HG03064 (cell line): ENCODE data around the gene CELA3A.
"Not testable (repeated sequence)": the region's sequence is repeated elsewhere in the genome, so short reads cannot be mapped to it uniquely, and the experiment has no call there.

Experiments
- ATAC-seq: cut with Tn5 transposase; IDR thresholded peaks from one replicate; pipeline ENCODE4 v1.9.1; 2021; ENCODE audit warnings: low read depth; ENCODE audit not compliant: unreplicated experiment

The CELA3A gene

DNA sequence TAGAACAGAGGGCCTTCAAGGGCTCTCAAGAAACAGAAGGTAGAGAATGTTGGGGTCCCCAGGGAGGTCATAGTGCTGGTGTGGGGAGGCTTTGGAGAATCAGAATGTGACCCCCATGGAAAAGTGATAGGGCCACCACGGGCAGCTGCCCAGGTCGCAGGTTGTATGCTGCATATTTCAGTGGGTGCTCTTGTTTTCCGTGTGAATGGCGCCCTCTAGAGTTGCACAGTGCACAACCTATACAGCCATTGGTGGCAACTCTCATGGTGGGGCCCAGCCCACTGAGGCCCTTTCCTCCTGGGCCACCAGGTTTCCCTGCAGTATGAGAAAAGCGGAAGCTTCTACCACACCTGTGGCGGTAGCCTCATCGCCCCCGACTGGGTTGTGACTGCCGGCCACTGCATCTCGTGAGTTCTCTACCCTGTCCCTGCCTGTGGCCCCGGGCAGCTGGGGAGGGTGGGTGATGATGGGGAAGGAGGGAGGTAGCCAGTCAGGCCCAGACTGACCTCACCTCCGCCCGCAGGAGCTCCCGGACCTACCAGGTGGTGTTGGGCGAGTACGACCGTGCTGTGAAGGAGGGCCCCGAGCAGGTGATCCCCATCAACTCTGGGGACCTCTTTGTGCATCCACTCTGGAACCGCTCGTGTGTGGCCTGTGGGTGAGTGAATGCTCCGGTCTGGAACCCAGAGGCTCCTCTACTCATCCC is 20.8 kb upstream of the CELA3A start:
- not testable (repeated sequence) for ATAC-seq

DNA sequence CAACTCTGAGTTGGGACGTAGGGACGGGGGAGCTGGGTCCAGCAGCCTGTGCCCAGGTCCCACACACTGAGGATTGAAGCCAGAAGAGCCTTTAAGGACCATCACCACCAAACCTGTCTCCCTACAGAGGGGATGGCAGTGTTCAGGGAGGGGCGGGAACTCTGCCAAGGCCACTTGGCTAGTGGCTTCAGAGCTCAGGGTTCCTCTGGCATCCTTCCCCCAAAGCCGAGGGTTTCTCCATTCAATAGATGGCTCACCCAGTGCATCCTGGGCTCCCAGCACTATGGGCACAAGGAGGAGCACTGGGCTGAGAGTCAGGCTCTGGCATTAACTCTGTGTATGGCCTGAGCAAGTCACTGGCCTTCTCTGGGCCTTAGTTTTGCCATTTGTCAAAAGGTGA is 20.2 kb upstream of the CELA3A start:
- not testable (repeated sequence) for ATAC-seq

GRCh38 chr1:21982122-21982521 is 19.3 kb upstream of the CELA3A start:
- ATAC-seq: not testable (repeated sequence)

DNA sequence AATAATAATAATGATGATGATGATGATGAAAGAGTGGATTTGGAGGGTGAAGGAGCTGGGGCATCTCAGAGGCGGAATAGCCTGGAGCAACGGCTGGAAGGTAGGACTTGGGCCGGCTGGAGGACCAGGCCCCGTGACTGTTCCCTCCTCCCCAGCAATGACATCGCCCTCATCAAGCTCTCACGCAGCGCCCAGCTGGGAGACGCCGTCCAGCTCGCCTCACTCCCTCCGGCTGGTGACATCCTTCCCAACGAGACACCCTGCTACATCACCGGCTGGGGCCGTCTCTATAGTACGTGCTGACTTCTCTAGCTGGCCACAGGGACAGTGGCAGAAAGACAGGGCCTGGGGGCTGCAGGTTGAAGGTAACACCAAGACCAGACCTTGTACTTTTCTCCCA is 17.9 kb upstream of the CELA3A start:
- not testable (repeated sequence) for ATAC-seq

DNA sequence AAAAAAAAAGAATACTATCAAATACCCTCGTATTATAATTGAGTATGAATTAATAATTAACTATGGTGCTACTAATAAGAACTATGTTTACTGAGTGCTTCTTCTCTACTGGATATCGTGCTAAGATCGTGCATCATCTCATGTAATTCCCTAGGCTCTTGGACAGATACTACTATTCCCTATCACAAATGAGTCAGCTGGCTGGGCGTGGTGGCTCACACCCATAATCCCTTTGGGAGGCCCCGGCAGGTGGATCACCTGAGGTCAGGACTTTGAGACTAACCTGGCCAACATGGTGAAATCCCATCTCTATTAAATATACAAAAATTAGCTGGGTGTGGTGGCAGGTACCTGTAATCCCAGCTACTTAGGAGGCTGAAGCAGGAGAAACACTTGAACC is 15.6 kb upstream of the CELA3A start:
- ATAC-seq: not testable (repeated sequence)

DNA sequence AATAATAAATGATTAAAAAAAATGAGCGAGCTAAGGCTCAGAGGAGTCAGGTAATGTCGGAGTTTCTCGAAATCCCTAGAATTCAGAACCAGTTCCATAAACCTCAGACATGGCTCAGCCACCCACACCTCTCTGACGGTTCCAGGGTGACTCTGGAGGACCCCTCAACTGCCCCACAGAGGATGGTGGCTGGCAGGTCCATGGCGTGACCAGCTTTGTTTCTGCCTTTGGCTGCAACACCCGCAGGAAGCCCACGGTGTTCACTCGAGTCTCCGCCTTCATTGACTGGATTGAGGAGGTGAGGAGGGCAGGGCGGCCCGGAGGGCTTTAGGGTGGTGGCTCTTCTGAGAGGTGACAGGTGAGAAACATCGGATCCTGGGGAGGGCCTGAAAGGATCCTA is 15.1 kb upstream of the CELA3A start:
- ATAC-seq: not testable (repeated sequence)

- ATAC-seq: not testable (repeated sequence)
Observed at GRCh38 chr1:21989672-21990393, 11.6 kb upstream of the CELA3A start.

GRCh38 chr1:21992186-21992585 is 9.3 kb upstream of the CELA3A start:
- ATAC-seq: not testable (repeated sequence)

DNA sequence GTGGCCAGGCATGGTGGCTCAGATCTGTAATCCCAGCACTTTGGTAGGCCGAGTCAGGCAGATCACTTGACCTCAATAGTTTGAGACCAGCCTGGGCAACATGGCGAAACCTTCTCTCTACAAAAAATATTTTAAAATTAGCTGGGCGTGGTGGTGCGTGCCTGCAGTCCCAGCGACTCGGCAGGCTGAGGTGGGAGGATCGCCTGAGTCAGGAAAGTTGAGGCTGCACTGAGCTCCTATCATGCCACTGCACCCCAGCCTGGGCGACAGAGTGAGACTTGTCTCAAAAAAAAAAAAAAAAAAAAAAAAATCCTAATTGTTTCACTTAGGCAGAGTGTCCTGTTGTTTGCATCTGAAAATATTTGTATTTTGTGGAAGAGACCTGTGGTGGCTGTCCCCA is 6.7 kb upstream of the CELA3A start:
- ATAC-seq: not testable (repeated sequence)

DNA sequence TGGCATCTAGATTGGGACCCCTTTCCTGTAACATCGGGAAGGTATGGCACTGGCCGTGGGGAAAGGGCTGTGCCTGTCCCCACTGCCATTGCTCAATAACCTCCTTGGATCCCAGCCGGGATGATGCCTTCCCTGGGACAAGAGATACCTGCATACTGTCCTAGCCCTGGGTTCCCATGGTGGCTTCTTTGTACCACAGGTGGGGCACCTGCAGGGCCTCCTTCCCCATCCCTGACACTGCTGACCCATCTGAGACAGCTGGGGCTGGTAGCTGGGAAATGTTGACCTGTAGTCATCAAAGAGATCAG is 4.8 kb upstream of the CELA3A start:
- not testable (repeated sequence) for ATAC-seq

DNA sequence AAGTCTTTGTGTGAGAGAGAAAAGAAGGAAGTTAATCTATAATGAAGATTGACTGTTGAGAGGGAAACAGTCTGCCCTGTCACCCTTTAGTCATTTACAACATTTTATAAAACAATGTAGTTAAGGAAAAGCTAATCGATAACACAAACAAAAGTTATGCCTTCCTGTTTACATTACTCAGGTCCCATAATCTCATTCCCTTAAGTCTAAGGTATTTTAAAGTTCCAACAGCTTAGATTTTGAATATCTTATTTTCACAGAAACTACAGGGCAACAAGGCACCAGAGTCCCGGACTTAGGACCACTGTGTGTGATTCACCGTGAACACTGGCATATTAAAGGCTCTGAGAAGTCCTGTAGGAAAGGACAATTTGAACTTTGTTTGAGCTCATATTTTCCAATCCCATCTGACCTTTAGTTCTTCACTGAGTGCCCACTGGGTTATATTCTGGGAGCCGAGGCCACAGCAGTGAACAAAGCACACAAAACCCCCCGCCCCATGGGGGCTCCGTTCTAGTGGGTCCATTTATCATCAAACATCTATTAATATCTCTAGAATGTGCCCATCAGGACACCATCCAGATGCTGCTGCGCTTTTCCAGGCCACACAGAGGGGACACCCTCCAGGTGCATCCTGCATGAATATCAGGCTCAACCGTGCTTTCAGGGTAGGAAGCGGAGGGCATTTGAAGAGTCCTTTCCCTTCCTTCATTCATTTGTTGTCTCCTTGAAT is 3.4 kb upstream of the CELA3A start:
- not testable (repeated sequence) for ATAC-seq

DNA sequence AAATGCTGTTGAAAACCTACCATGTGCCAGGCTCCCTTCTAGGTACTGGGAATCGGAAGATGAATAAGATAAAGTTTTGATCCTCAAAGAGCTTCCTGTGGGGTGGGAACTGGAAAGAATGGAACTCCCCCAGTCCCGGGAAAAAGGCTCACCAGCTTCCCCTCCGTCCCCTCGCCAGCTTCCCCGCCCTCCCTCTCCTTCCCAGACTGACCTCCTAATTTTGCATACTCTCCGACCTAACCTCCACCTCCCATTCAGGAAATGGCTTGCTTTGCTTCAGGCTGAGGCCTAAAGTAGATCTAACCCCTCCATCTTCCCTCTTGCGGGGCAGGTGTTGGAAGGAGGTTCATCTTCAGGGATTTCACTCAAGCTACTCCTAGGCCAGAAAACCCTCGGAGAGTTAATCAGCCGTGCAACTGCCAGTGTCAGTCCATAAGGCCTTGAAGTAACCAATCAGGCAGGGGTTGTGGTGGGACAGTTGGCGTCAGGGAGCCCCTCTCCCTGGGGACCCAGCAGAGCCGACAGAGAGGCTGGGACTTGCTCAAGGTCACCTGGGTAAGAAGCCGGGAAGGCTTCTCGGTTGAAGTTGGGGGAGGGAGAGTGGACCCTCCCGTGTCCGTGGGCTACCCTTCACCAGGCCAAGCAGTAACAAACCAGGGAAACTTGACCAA is 2.7 kb upstream of the CELA3A start:
- ATAC-seq: not testable (repeated sequence)

DNA sequence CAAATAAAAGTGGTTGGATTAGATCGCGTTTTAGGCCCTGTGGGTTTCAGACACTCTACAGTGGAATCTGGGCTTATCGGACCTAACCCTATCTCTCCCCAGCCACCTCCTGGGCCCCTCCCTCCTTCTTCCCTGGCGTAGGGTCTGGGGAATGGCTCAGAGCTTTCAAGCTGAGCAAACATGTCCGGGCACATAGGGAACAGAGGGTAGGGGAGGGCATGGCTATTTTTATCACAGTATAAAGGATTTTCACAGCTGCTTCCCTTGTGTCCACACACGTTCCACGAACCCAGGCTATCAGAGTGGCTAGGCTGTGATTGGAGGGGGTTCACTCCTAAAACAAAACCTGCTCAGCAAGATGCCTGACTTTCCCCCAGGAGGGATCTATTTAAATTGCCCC is 1.8 kb upstream of the CELA3A start:
- not testable (repeated sequence) for ATAC-seq

- ATAC-seq: not testable (repeated sequence)
Observed at GRCh38 chr1:22002461-22002860, 1.0 kb downstream of the CELA3A start.

GRCh38 chr1:22002875-22003274 is 1.4 kb downstream of the CELA3A start:
- not testable (repeated sequence) for ATAC-seq

GRCh38 chr1:22003959-22004358 is 2.5 kb downstream of the CELA3A start:
- not testable (repeated sequence) for ATAC-seq

DNA sequence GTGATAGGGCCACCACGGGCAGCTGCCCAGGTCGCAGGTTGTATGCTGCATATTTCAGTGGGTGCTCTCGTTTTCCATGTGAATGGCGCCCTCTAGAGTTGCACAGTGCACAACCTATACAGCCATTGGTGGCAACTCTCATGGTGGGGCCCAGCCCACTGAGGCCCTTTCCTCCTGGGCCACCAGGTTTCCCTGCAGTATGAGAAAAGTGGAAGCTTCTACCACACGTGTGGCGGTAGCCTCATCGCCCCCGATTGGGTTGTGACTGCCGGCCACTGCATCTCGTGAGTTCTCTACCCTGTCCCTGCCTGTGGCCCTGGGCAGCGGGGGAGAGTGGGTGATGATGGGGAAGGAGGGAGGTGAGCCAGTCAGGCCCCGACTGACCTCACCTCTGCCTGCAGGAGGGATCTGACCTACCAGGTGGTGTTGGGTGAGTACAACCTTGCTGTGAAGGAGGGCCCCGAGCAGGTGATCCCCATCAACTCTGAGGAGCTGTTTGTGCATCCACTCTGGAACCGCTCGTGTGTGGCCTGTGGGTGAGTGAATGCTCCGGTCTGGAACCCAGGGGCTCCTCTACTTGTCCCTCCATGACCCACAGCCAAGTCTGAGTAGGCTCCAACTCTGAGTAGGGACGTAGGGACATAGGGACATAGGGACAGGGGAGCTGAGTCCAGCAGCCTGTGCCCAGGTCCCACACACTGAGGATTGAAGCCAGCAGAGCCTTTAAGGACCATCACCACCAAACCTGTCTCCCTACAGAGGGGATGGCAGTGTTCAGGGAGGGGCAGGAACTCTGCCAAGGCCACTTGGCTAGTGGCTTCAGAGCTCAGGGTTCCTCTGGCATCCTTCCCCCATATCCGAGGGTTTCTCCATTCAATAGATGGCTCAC is 4.0 kb downstream of the CELA3A start:
- ATAC-seq: not testable (repeated sequence)

DNA sequence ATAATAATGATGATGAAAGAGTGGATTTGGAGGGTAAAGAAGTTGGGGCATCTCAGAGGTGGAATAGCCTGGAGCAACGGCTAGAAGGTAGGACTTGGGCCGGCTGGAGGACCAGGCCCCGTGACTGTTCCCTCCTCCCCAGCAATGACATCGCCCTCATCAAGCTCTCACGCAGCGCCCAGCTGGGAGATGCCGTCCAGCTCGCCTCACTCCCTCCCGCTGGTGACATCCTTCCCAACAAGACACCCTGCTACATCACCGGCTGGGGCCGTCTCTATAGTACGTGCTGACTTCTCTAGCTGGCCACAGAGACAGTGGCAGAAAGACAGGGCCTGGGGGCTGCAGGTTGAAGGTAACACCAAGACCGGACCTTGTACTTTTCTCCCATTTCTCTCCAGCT is 5.3 kb downstream of the CELA3A start:
- not testable (repeated sequence) for ATAC-seq

- ATAC-seq: not testable (repeated sequence)
Observed at GRCh38 chr1:22007262-22007661, 5.8 kb downstream of the CELA3A start.

DNA sequence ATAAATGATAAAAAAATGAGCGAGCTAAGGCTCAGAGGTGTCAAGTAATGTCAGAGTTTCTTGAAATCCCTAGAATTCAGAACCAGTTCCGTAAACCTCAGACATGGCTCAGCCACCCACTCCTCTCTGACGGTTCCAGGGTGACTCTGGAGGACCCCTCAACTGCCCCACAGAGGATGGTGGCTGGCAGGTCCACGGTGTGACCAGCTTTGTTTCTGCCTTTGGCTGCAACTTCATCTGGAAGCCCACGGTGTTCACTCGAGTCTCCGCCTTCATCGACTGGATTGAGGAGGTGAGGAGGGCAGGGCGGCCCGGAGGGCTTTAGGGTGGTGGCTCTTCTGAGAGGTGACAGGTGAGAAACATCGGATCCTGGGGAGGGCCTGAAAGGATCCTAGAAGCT is 8.1 kb downstream of the CELA3A start:
- not testable (repeated sequence) for ATAC-seq
